A549 (cell line): Measurements from ENCODE around the gene PYGL. TPM values are rescaled to one million over a fixed set of nuclear protein-coding genes. Genes with fewer than 3 reads are reported as not detected.
A peak's percentile ranks its signal among the peaks of the same experiment; 100 is the strongest.

Experiments used
- ATAC-seq, 2 experiments: fragments of 200-7000 bp in 1 of 2; fragments of >200 bp in 1 of 2; cut with Nextera tagmentation in 1 of 2; cut with Tn5 transposase in 1 of 2; 3 replicates each; pipeline versions ENCODE4 v1.8.0 to v1.9.1; 2018 to 2020; ENCODE audit warnings: mild to moderate bottlenecking in 1 of 2, moderate library complexity in 1 of 2
- CTCF ChIA-PET: fragments of 300-600 bp; sonication (Branson Sonifier 250); formaldehyde crosslinking; extraction: SDS; loops from one replicate; lab custom pipeline; 2021; ENCODE audit warnings: antibody characterized with exemption, inconsistent platforms; lab: Yijun Ruan, JAX
- POLR2A ChIA-PET: fragments of 350-600 bp; formaldehyde crosslinking; extraction: SDS; loops from one replicate; lab custom pipeline; 2021; ENCODE audit warnings: antibody characterized with exemption, inconsistent platforms; lab: Yijun Ruan, JAX
- DNase-seq, 2 experiments: peaks; one replicate each; pipeline versions ENCODE4 v3.0.0 to v3.0.0-alpha.2; 2011 to 2016; ENCODE audit warnings: low read depth in 1 of 2, low spot score in 1 of 2
- FAIRE-seq: peaks from 2 replicates; lab custom pipeline; 2011; peaks lifted over from hg19 to GRCh38; lab: Jason Lieb, UNC
- H3K27ac ChIP-seq, 2 experiments: fragments of >200 bp; sonication (Bioruptor Twin); formaldehyde crosslinking; 3 replicates each; pipeline ENCODE4 v1.5.1; 2016 to 2017
- H3K4me1 ChIP-seq: fragments of >200 bp; sonication (Bioruptor Twin); formaldehyde crosslinking; 3 replicates; pipeline ENCODE4 v1.6.1; 2016
- H3K4me2 ChIP-seq: fragments of >200 bp; sonication (Bioruptor Twin); formaldehyde crosslinking; 3 replicates; pipeline ENCODE4 v1.6.1; 2016
- H3K4me3 ChIP-seq: fragments of >200 bp; sonication (Bioruptor Twin); formaldehyde crosslinking; 3 replicates; pipeline ENCODE4 v1.5.1; 2016
- H3K9me3 ChIP-seq: fragments of >200 bp; sonication (Bioruptor Twin); formaldehyde crosslinking; 3 replicates; pipeline ENCODE4 v1.6.1; 2016
- BHLHE40 ChIP-seq: IDR thresholded peaks from 2 replicates; pipeline ENCODE4 v1.6.1; 2012; ENCODE audit warnings: low read depth, low read length, inconsistent platforms
- CBX2 ChIP-seq: fragments of 200-600 bp; sonication (generic); IDR thresholded peaks from 2 replicates; pipeline ENCODE4 v1.6.1; 2016; ENCODE audit warnings: low read depth, mild to moderate bottlenecking, borderline replicate concordance
- CEBPB ChIP-seq, 2 experiments: fragments of >200 bp in 1 of 2; sonication (Bioruptor Twin) in 1 of 2; formaldehyde crosslinking in 1 of 2; IDR thresholded peaks; 2 replicates each; pipeline ENCODE4 v1.6.1; 2012 to 2016
- CHD2 ChIP-seq: fragments of 150-350 bp; IDR thresholded peaks from 2 replicates; pipeline ENCODE4 v1.6.1; 2014; ENCODE audit warnings: low read length; ENCODE audit not compliant: partially characterized antibody
- CHD4 ChIP-seq: fragments of 200-600 bp; sonication (generic); IDR thresholded peaks from 2 replicates; pipeline ENCODE4 v1.6.1; 2016; ENCODE audit warnings: antibody characterized with exemption, mild to moderate bottlenecking, borderline replicate concordance
- EHF ChIP-seq: fragments of 250-450 bp; sonication (Bioruptor Pico); IDR thresholded peaks from 2 replicates; pipeline ENCODE4 v1.5.0; 2020; ENCODE audit warnings: mild to moderate bottlenecking
- EP300 ChIP-seq, 2 experiments: fragments of >200 bp; sonication (Bioruptor Twin); formaldehyde crosslinking; IDR thresholded peaks; 2 replicates in 1 of 2; 3 replicates in 1 of 2; pipeline ENCODE4 v1.6.1; 2016 to 2017
- ESRRA ChIP-seq: fragments of 150-350 bp; IDR thresholded peaks from 2 replicates; pipeline ENCODE4 v1.6.1; 2014; ENCODE audit warnings: mild to moderate bottlenecking, low read length, borderline replicate concordance
- FOSL2 ChIP-seq, 2 experiments: fragments of 450-650 bp in 1 of 2; fragments of >200 bp in 1 of 2; sonication (Bioruptor Twin) in 1 of 2; formaldehyde crosslinking; IDR thresholded peaks; 2 replicates each; pipeline versions ENCODE4 v1.5.0 to v1.6.1; 2016 to 2020; ENCODE audit warnings: mild to moderate bottlenecking in 1 of 2, moderate library complexity in 1 of 2
- GATA3 ChIP-seq: IDR thresholded peaks from 2 replicates; pipeline ENCODE4 v1.6.1; 2012; ENCODE audit warnings: borderline replicate concordance
- HEYL ChIP-seq: fragments of 250-450 bp; sonication (Bioruptor Pico); IDR thresholded peaks from 2 replicates; pipeline ENCODE4 v1.8.0; 2021; ENCODE audit warnings: mild to moderate bottlenecking, moderate library complexity
- HOXA7 ChIP-seq: fragments of 250-450 bp; sonication (Bioruptor Pico); IDR thresholded peaks from 2 replicates; pipeline ENCODE4 v1.5.0; 2020; ENCODE audit warnings: mild to moderate bottlenecking, moderate library complexity
- HOXB5 ChIP-seq: fragments of 250-450 bp; sonication (Bioruptor Pico); IDR thresholded peaks from 2 replicates; pipeline ENCODE4 v1.5.0; 2020; ENCODE audit warnings: mild to moderate bottlenecking, moderate library complexity
- JUNB ChIP-seq: fragments of >200 bp; sonication (Bioruptor Twin); formaldehyde crosslinking; IDR thresholded peaks from 2 replicates; pipeline ENCODE4 v1.6.1; 2016
- KDM1A ChIP-seq: fragments of 200-600 bp; sonication (generic); IDR thresholded peaks from 2 replicates; pipeline ENCODE4 v1.6.1; 2016; ENCODE audit warnings: low read depth, mild to moderate bottlenecking
- MAZ ChIP-seq: fragments of 150-350 bp; IDR thresholded peaks from 2 replicates; pipeline ENCODE4 v1.6.1; 2014; ENCODE audit warnings: antibody characterized with exemption, low read depth, low read length, borderline replicate concordance
- MYC ChIP-seq: IDR thresholded peaks from 2 replicates; pipeline ENCODE4 v1.6.1; 2012; ENCODE audit warnings: mild to moderate bottlenecking, inconsistent platforms, low read length, improper control_type of control experiment, borderline replicate concordance
- NFE2L2 ChIP-seq: fragments of 150-350 bp; conservative IDR thresholded peaks from 2 replicates; pipeline ENCODE4 v1.6.1; 2014; ENCODE audit warnings: low read length
- NPAS2 ChIP-seq: fragments of 250-450 bp; sonication (Bioruptor Pico); IDR thresholded peaks from 2 replicates; pipeline ENCODE4 v1.8.0; 2022; ENCODE audit warnings: mild to moderate bottlenecking, moderate library complexity, borderline replicate concordance
- PHF8 ChIP-seq: fragments of 200-600 bp; sonication (generic); IDR thresholded peaks from 2 replicates; pipeline ENCODE4 v1.6.1; 2016; ENCODE audit warnings: low read depth, mild to moderate bottlenecking, antibody characterized with exemption, moderate library complexity, borderline replicate concordance
- POLR2AphosphoS2 ChIP-seq: conservative IDR thresholded peaks from 2 replicates; pipeline ENCODE4 v1.6.1; 2012; ENCODE audit warnings: low read length, improper control_type of control experiment, inconsistent platforms
- RARB ChIP-seq: fragments of 250-450 bp; sonication (Bioruptor Pico); IDR thresholded peaks from 2 replicates; pipeline ENCODE4 v1.8.0; 2021; ENCODE audit warnings: mild to moderate bottlenecking, moderate library complexity
- RFX5 ChIP-seq: fragments of 450-650 bp; IDR thresholded peaks from 2 replicates; pipeline ENCODE4 v1.7.1; 2014; ENCODE audit warnings: antibody characterized with exemption, mild to moderate bottlenecking, moderate library complexity
- ZC3H11A ChIP-seq: fragments of 450-650 bp; IDR thresholded peaks from 2 replicates; pipeline ENCODE4 v1.6.1; 2014; ENCODE audit warnings: antibody characterized with exemption, mild to moderate bottlenecking
- ZSCAN20 ChIP-seq: fragments of 250-450 bp; sonication (Bioruptor Pico); IDR thresholded peaks from 2 replicates; pipeline ENCODE4 v1.8.0; 2022; ENCODE audit warnings: mild to moderate bottlenecking, moderate library complexity
- WGBS: methylation state at CpG from one replicate; pipeline ENCODE4 v1.1.6; 2017; ENCODE audit errors: missing lambda C conversion rate; 5-methylcytosine and 5-hydroxymethylcytosine counted together
- polyA plus RNA-seq, 4 experiments: library from polyadenylated mRNA; depleted of rRNA in 3 of 4; stranded (reverse); fragments of >200 nt; fragmentation: RNase III in 1 of 4; extraction: RNeasy Plus Mini Kit Qiagen cat#74134 plus additional on column Dnase treatment in 1 of 4; gene quantifications; 2 replicates in 3 of 4; 3 replicates in 1 of 4; pipeline ENCODE4 v1.2.3, GENCODE V29; 2011 to 2017
- TF ChIP-seq, protein P1 (sequence below): fragments of 150-350 bp; IDR thresholded peaks from 2 replicates; pipeline ENCODE4 v1.6.1; 2014; ENCODE audit warnings: low read depth, mild to moderate bottlenecking, low read length
- TF ChIP-seq, protein P2 (sequence below): fragments of 200-600 bp; sonication (generic); IDR thresholded peaks from 2 replicates; pipeline ENCODE4 v1.6.1; 2016; ENCODE audit warnings: antibody characterized with exemption, mild to moderate bottlenecking, moderate library complexity
- TF ChIP-seq, protein P3 (sequence below): IDR thresholded peaks from 2 replicates; pipeline ENCODE4 v1.6.1; 2012; ENCODE audit warnings: low read depth, borderline replicate concordance

The PYGL gene
- polyA plus RNA-seq, 2 of the 4 experiments (the other 2 are of a cell fraction), result 112 to 122 TPM

DNA sequence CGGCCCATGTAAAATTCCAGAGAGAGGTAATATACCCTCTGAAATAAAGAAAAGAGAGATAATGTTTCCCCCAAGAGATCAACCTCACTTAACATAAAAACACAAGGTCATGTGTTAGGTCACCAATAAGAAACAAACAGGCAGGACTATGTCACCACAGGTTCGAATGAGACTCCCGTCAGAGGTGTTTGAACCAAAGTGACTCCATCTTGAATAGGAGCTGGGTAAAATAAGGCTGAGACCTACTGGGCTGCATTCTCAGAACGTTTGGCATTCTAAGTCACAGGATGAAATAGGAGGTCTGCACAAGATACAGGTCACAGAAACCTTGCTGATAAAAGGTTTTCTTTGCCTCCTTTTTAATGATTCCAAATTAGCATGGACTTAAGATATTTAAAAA, 6.5 kb downstream of the PYGL start (continued):
- TF ChIP-seq HEYL (CRISPR knock-in tag), result 0 out of 2 replicates have a peak, but pooled peaks have one; percentile 52
- no peak for TF ChIP-seq CHD2
- no peak for TF ChIP-seq RFX5
- no peak for TF ChIP-seq POLR2AphosphoS2
- no peak for TF ChIP-seq CBX2
- no peak; the same call in 1 of the 2 replicates for TF ChIP-seq NPAS2 (CRISPR knock-in tag)
- no peak for TF ChIP-seq NFE2L2
- no peak for TF ChIP-seq CHD4
- no peak for TF ChIP-seq PHF8
- no peak for TF ChIP-seq FOSL2 (IDR thresholded peaks at IDR 0.05)
- TF ChIP-seq FOSL2 (CRISPR knock-in tag; IDR thresholded peaks at IDR 0.05), result no peak
- TF ChIP-seq, protein P1, sequence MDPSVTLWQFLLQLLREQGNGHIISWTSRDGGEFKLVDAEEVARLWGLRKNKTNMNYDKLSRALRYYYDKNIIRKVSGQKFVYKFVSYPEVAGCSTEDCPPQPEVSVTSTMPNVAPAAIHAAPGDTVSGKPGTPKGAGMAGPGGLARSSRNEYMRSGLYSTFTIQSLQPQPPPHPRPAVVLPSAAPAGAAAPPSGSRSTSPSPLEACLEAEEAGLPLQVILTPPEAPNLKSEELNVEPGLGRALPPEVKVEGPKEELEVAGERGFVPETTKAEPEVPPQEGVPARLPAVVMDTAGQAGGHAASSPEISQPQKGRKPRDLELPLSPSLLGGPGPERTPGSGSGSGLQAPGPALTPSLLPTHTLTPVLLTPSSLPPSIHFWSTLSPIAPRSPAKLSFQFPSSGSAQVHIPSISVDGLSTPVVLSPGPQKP, result no peak
- TF ChIP-seq, protein P2, sequence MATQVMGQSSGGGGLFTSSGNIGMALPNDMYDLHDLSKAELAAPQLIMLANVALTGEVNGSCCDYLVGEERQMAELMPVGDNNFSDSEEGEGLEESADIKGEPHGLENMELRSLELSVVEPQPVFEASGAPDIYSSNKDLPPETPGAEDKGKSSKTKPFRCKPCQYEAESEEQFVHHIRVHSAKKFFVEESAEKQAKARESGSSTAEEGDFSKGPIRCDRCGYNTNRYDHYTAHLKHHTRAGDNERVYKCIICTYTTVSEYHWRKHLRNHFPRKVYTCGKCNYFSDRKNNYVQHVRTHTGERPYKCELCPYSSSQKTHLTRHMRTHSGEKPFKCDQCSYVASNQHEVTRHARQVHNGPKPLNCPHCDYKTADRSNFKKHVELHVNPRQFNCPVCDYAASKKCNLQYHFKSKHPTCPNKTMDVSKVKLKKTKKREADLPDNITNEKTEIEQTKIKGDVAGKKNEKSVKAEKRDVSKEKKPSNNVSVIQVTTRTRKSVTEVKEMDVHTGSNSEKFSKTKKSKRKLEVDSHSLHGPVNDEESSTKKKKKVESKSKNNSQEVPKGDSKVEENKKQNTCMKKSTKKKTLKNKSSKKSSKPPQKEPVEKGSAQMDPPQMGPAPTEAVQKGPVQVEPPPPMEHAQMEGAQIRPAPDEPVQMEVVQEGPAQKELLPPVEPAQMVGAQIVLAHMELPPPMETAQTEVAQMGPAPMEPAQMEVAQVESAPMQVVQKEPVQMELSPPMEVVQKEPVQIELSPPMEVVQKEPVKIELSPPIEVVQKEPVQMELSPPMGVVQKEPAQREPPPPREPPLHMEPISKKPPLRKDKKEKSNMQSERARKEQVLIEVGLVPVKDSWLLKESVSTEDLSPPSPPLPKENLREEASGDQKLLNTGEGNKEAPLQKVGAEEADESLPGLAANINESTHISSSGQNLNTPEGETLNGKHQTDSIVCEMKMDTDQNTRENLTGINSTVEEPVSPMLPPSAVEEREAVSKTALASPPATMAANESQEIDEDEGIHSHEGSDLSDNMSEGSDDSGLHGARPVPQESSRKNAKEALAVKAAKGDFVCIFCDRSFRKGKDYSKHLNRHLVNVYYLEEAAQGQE, result no peak
- no peak for TF ChIP-seq MYC
- 0 out of 2 replicates have a peak, but pooled peaks have one; percentile 34 for TF ChIP-seq HOXA7
- TF ChIP-seq EP300 (IDR thresholded peaks at IDR 0.05), result no peak
- no peak for TF ChIP-seq GATA3

DNA sequence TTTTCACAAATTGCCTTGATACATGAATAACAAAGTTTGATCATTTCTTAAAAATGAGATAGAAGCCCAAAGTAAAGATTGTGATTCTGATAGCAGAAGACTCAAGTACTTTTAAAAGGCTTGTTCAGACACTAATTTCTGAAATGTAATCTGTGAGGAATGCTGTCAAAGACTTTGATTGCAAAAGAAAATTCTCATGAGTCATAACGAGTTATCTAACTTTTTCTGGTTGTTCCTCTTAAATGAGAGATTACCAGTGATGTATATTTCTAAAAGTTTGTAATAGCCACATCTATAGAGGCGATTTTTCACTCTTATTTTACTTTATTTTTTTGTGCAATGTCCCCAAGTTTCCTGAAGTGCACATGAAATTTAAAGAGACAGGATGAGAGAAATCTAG, 7.0 kb downstream of the PYGL start:
- Histone ChIP-seq H3K4me2 (peak overlapping the region; percentile 19; the same call in 1 of the 3 replicates), H3K4me1 (peaks cover 20% of the 10 kb centered on the region), H3K27ac (0 out of 6 replicates have a peak overlapping the region, but pooled peaks of 1 of the 2 experiments have one; percentile 6), H3K4me3 (no peak overlapping the region), H3K9me3 (no peaks in the 10 kb centered on the region)
- no peak for ATAC-seq
- 52% methylated on average over 2 of the region's 2 CpGs for WGBS
- DNase-seq, result no peak
- no peak for FAIRE-seq
- CTCF ChIA-PET, result interaction anchor here (1.3 kb wide), 1 partner anchor 18 kb away, joined by 4 read pairs; no protein-coding TSS in a partner anchor
- POLR2A ChIA-PET, result interaction anchor here (1.9 kb wide), 1 partner anchor 18 kb away, joined by 4 read pairs; no protein-coding TSS in a partner anchor
- 0 out of 4 replicates have a peak, but pooled peaks of 1 of the 2 experiments have one; percentile 14 for TF ChIP-seq CEBPB (IDR thresholded peaks at IDR 0.05)
- TF ChIP-seq JUNB, result 0 out of 2 replicates have a peak, but pooled peaks have one; percentile 8
- no peak for TF ChIP-seq FOSL2 (IDR thresholded peaks at IDR 0.05)
- peak; percentile 56 for TF ChIP-seq FOSL2 (CRISPR knock-in tag; IDR thresholded peaks at IDR 0.05)
- TF ChIP-seq, protein P3, sequence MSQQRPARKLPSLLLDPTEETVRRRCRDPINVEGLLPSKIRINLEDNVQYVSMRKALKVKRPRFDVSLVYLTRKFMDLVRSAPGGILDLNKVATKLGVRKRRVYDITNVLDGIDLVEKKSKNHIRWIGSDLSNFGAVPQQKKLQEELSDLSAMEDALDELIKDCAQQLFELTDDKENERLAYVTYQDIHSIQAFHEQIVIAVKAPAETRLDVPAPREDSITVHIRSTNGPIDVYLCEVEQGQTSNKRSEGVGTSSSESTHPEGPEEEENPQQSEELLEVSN, result no peak

DNA sequence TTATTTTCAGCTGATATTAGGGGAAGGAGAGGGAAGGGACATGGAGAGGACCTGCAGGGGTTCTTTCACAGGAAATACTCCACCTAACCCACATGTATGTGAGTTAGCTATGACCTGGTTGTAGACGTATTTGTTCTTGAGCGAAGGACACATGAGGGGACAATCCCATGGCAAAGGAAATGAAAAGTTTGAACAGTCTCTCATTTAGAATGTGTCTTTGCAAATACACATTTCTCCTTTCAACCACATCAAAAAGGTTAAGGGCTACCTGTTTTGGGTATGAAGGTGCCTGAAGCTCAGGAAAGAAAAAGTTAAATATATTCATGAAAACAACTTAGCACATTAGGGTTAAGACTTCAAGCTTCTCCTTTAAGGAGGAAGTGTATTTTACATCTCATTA, 7.4 kb downstream of the PYGL start:
- no peak for FAIRE-seq
- no peak for ATAC-seq
- TF ChIP-seq MAZ (no peak), NFE2L2 (no peak), ZSCAN20 (CRISPR knock-in tag) (no peak), BHLHE40 (no peak), HOXB5 (CRISPR knock-in tag) (no peak), EHF (no peak), ZC3H11A (no peak), POLR2AphosphoS2 (no peak), RARB (CRISPR knock-in tag) (no peak), ESRRA (no peak), KDM1A (no peak)
- TF ChIP-seq, protein P3, result no peak
- TF ChIP-seq, all 56 proteins: peak for 0
- Histone ChIP-seq H3K4me1 (peaks cover 20% of the 10 kb centered on the region), H3K9me3 (no peaks in the 10 kb centered on the region), H3K4me2 (peak overlapping the region; percentile 19; the same call in 1 of the 3 replicates), H3K27ac (no peak overlapping the region), H3K4me3 (no peak overlapping the region)
- ChIA-PET POLR2A (interaction anchor here (1.9 kb wide), 1 partner anchor 19 kb away, joined by 4 read pairs; no protein-coding TSS in a partner anchor), CTCF (interaction anchor here (0.7 to 1.3 kb wide), 2 partner anchors 8 to 19 kb away, joined by 3 to 4 read pairs; no protein-coding TSS in a partner anchor)
- no peak for DNase-seq
- WGBS, result 92% methylated on average over 2 of the region's 2 CpGs
